Islet precursor cell (in vitro differentiated cells): ENCODE data around the gene LMOD1.
"Not testable (repeated sequence)": the region's sequence is repeated elsewhere in the genome, so short reads cannot be mapped to it uniquely, and the experiment has no call there.

ENCODE experiments used
- DNase-seq: peaks from one replicate; pipeline ENCODE4 v3.0.0-alpha.2; 2018

The LMOD1 gene

DNA sequence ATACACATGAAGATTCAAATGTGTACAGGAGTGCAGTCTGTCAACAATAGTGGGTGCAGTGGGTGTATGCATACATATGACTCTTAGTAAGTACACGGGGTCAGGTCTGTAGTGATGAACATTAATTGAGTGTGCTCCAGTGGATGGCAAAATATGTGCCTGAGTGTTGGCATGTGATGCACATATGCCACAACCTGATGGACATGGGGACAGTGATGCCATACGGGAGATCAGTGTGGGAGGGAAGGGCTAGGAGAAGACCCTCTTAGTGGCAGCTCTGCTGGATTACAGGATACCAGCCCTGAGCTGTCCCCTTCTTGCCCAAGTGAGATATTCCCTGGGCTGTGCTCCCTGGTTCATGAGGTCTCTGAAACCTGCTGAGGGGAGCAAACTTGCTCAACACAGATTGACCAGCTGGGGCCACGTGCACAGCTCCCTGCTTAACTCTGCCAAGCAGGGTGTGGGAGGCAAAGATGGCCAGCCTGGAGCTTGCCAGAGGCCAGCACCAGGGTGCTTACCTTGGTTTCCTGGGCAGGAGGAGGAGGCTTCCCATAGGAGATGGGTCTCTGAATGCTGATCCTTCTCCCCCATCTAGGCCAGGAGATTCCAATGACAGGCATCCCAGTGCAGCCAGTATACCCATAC, 55.4 kb downstream of the LMOD1 start:
- no peak for DNase-seq

DNA sequence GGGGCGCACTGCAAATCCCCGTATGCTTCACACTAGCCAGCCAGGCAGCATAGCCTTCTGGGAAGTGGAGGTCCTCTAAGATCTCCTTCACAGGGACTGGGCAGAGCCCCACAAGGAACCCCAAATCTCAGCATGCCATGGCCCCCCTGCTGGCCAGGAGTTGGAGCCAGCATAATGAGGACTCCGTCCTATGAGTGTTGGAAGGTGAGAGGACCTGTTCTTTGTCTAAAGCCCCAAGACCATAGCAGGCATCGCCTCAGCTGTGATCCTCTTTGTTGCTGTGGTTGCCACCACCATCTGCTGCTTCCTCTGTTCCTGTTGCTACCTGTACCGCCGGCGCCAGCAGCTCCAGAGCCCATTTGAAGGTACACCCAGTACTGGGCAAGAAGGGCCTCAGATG, 56.1 kb downstream of the LMOD1 start:
- DNase-seq, result no peak

DNA sequence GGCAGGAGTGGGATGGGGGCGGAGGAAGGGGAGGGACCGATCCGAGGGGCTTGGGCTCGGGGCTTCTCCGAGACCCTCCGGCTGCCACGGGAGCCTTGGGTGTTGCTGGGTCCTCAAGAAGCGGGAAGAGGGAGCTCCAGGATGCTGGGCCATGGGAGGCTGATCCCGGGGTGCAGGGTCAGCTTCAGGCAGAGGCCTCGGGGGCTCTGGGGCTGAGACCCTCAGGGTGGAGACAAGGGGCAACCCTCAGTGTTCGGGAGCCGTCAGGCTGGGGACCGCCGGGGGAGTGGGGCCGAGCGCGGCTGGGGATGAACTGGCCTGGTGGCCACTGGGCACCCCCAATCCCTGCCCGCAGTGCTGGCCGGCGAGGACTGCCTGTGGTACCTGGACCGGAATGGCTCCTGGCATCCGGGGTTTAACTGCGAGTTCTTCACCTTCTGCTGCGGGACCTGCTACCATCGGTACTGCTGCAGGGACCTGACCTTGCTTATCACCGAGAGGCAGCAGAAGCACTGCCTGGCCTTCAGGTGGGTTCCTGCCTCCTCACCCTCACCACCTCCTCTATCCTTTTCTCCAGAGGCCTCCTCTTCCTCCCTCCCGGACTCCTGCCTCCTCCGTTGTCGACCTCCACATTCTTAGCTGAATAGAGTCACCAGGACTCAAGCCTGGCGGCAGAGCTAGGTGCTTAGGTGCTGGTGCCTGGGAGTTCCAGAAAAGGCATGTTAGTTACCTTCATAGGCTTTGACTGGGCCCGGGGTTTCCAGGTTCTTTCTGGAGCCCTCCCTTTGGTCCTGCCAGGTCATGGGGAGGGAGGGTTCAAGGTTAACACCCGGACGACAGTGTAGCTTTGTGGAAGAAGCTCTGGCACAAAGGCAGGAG, 57.0 kb downstream of the LMOD1 start:
- no peak for DNase-seq

DNA sequence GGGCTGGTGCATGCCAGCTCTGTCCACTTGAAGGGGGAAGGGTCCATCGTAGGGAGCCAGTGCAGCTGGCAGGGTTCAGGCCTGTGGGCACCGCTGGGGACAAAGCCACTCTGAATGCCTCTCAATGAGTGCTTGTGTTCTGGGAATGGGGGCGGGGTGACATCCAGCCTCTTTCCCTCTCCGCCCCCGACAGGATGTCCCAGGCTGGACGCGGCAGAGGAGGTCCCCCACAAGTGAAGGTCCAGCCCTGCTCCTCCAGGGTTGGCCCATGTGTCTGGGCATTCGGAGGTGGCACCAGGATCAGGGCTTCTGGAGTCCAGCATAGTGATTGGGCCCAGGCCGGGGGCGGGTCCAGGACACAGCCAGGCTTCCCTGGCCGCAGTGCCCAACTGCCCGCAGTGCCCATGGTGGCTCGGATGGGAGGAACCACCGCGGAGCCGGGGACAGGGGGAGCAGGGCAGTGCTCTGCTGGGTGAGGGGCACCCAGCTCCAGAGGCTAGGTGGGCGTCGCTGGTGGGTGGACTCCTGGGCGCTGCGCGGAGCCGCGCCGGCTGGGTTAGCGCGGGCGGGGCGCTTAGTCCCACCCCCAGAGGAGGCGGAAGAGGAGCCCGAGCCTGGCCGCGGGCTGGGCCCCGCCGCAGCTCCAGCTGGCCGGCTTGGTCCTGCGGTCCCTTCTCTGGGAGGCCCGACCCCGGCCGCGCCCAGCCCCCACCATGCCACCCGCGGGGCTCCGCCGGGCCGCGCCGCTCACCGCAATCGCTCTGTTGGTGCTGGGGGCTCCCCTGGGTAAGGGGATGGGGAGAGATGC, 57.9 kb downstream of the LMOD1 start, which contains the start of gene SHISA4:
SHISA4 (plus strand) TSS at position 617 of the 808 bp plus-strand sequence; CDS start at position 714, 97 bp downstream.
- peak; percentile 78 for DNase-seq

DNA sequence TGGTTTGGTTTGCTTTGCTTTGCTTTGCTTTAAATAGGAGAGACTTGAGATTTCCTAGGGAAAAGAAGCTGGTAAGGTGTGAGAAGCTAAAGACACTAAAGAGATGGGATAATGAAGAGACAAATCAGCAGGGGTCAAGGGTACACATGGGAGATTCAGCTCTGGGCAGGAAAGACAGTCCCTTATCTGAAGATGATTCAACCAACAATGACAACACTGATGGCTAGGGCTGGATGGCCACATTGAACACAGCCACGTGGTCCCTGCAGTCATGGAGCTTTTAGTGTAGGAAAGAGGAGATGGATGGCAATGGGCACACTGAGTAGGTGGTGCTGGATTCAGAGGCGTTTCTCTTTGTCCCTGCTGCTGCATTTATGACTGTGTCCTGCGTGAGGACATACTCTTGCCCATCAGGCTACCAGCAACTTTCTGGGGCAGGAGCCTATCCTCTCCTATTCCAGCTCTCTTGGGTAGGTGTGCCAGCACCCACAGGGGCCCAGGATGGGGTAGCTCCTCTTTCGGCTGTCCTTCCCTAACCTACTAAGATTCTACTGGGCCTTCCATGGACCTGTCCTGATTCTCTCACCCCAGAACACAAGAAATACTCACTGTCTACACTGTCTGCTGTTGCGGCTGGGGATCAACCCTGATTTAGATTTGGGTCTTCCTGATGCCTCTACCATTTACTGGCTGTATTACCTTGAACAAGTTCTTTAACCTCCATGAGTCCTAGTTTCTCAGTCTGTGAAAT, 59.1 kb downstream of the LMOD1 start:
- no peak for DNase-seq

DNA sequence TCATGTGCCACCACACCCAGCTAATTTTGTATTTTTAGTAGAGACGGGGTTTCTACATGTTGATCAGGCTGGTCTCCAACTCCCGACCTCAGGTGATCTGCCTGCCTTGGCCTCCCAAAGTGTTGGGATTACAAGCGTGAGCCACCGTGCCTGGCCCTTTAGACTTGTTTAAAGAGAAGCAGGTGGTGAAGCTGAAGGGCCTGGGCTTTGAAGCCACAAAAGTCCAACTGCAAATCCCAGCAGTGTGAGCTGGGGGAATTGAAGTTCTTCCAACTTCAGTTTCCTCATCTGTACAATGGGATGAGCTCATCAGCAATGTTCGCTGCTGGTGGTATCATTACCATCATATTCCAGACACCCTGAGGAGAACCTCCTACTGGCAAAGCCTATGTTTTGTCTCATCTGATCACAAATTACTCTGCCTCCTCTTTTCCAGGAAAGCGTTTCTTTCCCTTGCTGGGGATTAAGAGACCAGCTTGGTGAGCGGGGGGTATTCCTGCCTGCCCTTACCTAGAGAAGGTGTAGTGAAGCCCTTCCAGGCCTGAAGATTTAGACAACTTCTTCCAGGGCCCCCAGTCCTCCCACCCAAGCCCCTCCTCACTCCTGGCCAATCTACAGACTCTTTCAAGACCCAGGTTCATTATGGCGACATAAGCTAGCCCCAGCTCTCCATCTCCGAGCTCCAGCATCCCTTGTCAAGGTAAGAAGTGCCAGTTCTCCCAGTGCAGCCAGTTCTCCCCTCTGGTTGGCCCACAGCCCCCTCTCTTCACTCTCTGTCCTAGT, 60.1 kb downstream of the LMOD1 start:
- DNase-seq, result peak; percentile 47

DNA sequence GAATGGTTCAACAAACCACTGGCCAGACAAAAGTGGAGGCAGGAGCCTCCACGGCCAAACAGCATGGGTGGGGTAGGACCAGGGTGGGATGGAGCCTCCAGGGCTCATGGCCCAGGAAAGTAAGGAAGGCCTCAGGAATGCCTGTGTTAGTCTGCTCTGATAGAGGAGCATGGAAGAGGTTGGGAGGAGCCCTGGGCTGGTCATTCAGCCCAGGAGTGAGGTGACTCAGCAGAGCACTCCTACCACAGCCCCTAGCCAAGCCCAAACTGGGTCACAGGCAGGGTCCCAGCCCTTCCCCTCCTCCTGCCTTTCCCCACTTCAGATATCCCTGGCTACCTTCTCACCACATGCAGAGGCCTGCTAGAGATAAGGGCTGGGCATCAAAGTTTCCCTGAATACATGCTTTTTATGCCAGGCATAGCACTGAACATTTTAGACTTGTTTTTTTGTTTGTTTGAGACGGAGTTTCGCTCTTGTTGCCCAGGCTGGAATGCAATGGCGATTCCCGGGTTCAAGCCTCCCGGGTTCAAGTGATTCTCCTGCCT, 60.7 kb downstream of the LMOD1 start:
- peak; percentile 93 for DNase-seq

DNA sequence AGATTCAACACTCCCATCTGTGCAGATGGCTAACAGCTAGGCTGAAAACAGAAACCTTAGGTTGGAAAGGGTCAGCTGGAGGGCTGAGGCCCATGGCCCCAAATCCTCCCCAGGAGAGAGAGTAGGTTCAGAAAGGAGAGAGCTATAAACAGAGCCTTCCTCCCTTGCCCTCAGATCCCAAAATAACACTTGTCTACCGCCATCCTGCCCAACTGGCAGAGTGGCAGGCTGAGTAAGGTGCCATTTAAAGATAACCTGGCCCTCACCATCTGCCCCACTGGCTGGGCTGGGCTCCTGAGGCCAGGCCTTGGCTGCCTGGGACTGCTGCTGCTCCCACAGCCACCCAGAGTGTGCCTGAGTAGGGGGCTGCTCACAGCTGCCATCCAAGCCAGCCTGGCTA, 61.9 kb downstream of the LMOD1 start:
- no peak for DNase-seq

DNA sequence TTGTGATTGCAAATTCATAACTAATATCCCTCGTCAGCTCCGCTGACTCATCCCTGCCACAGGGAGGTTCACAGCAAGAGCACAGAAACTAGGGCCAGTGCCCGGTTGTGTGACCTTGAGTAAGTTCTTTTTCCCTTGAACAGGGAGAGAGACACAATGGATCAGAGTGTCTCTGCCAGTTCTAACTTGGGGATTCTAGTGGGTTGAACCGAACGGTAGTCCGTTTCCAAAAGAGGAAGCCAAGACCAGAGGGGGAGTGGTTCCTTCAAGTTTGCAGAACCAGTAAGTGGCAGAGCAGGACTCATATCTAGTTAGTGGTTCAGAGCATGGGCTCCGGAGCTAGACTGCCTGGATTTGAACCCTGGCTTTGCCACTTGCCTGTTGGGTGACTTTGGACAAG, 62.6 kb downstream of the LMOD1 start:
- DNase-seq, result peak; percentile 32

DNA sequence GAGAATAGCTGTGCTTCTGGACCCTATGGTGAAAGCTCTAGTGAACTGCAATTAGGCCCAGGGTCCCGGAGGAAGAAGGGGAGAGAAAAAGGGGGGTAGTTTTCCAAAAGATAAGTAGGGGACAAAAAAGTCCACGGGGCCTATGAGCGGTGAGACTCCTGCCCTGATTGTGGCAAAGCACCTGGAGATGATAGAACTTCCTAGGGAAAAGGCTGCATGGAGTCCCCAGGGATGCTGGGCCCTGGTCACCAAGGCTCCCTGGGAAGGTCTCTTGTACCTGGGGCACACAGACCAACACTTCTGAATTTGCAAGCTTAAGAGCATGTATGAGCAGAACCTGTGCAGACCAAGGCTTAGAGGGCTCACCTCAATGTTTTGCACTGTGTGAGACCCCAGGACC, 63.1 kb downstream of the LMOD1 start:
- DNase-seq, result peak; percentile 26

DNA sequence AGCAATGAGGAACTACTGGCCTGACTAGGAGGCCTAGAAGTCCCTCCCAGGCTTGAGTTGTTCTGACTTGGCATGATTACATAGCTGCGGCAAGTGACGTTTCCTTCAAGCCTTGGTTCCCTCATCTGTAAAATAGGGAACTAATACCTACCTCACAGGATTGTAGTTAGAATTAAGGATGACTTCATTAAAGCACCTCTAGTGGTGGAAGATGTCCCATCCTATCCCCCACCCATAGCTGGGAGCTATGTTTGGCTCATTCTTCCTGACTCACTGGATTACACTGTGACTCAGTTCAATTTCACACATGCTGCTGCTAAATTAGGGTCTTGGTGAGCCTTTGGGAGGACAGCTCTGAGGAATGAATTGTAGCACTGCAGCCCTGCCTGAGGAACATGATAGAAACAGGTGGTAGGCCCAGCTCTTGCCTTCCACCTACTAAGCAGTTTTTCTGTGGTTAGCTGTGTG, 63.6 kb downstream of the LMOD1 start:
- DNase-seq, result peak; percentile 73

DNA sequence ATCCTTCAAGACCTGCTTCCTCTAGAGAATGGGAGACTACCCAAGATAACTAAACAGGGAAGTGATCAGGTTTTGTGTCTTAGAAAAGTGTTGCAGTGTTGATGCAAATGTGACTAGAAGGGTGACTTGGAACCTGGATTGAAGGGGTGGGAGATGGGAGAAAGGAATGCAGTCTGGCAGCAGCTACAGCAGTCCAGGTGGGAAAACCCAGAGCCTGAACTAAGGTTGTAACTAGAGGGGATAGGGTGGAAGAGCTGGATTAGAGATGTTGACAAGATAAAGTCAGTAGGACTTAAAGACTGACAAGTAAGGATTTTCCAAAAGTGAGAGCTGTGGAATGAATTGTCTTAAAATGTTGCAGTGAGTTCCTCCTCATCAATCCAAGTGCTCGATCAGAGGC, 64.7 kb downstream of the LMOD1 start:
- peak; percentile 73 for DNase-seq

DNA sequence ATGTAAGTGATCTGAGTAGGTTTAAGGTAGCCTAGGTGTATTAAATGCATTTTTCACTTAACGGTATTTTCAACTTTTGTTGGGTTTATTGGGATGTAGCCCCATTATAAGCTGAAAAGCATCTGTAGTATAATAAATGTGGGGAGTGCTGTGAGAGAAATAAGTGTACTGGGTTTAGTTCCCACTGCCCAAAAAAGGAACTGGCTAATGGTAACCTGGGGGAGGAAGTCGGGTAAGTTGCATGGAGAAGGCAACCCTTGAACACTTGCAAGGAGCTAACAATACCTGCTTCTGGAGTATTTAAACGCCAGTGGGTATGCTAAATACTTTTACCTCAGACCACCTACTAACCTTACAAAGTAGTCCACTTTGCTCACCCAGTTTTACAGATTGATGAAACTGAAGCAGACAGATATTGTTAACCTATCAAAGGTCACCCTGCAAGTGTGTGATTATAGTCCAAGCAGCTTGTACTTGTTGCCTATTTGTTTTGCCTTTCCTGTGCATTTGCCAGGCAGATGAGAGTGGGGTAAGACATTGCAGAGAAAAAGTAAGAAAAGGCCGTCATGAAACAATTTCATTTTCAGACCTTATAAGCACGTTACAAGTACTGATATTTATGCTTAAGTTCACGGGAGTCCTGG, 65.3 kb downstream of the LMOD1 start:
- DNase-seq, result no peak

DNA sequence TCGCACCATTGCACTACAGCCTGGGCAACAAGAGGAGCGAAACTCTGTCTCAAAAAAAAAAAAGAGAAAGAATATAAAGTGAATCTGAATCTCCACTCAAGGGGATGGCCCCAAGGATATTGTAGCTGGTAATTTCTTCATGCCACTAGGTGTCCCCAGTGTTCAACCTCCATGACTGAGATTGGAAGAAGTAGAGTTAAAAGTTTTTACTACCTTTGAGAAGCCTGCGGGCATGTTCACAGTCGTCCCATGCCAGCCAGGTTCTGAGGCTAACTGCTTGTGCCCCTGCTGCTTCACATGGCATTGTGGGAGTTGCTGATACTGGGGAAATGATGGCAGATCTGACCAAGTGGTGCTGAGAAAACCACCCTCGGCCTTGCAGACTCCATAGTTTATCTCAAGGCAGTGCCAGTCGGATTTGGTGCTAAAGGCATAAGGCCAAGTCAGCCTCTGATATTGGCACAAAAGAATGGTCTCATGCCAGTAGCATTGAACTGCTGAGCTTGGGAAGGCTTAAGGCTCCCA, 68.4 kb downstream of the LMOD1 start:
- no peak for DNase-seq

DNA sequence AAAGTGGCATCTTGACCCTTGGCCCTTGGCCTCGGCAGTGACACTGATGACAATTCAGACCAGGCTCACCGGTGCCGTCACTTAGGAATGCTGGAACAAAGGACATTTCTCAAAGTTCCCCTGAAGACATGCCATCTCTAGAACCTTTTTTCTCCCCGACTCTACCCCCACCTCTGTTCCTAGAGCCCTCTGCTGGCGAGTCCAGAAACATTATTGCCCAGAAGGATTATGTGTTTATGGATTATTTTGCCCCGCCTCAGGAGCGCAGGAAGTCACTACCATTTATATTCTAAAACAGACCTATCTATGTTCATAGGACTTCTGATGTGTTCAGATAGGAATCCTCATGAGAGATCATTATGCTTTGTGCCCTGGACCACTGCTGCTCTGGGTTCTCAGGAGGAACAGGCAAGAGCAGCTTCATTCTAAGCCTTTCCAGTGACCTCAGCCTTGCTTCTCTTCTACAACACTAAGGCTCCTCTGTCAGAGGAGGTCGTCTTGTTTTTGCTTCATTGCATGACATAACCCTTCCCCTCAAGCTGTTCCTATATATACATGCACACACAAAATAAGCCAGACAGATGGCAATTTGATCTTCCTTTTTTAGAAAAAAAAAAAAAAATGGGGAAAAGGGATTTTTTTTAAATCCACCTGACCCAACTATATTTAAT, 70.1 kb downstream of the LMOD1 start:
- DNase-seq, result no peak

DNA sequence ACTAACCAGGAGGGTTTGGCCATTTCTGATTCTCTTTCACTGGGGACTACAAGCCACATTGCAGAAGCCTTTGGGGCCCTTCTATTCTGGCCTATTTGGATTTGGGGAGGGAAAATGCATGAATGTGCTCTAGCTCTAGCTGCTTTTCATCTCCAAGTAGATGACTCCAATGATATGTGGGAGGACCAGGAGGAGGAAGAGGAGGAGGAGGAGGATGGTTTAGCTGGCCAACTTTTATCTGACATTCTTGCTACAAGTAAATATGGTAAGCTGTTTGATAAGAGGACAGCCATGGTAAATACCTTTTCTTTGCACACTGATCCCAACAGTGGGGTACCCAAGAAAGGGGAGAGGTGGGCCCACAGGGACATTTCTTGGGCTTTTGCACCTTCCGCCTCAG, 71.7 kb downstream of the LMOD1 start:
- DNase-seq, result no peak

DNA sequence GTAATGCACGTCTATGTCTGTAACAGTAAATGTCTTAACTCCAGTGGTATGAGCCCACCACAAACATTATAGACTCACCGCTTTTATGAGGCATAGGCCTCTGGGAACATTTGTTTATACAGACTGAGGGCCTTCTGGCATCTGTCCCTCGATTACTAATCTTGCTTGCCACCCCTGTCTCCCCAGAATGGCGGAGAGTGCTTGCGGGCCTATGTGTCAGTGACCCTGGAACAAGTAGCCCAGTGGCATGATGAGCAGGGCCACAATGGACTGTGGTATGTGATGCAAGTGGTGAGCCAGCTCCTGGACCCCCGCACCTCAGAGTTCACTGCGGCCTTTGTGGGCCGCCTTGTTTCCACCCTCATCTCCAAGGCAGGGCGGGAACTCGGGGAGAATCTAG, 76.0 kb downstream of the LMOD1 start:
- DNase-seq, result no peak

DNA sequence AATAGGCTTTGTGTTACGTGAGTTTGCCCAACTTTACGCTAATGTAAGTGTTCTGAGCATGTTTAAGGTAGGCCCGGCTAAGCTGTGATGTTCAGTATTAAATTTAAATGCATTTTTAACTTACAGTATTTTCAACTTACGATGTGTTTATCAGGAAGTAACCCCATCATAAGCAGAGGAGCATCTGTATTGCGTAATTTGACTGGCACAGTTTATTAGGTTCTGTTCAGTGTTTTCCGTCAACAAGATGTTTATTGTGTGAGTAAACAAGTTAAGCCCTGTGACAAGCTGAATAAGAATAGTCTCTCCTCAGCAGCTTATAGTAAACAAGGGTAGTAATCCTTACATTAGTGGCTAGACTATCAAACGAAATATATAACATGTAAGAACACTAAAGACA, 84.9 kb downstream of the LMOD1 start:
- DNase-seq, result no peak

DNA sequence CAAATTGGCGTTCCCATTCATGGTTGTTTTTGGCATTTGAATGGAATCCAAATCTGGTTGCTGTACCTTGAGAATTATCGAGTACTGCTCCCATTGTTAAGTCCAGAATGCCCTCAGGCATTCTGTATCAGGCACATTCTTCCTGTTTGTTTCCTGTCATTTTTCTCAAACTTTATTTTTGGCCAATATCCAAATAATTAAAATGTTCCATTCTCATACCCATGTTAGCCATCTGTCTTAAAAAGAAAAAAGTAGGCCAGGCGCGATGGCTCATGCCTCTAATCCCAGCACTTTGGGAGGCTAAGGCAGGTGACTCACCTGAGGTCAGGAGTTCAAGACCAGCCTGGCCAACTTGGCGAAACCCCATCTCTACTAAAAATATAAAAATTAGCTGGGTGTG, 86.9 kb downstream of the LMOD1 start:
- no peak for DNase-seq

DNA sequence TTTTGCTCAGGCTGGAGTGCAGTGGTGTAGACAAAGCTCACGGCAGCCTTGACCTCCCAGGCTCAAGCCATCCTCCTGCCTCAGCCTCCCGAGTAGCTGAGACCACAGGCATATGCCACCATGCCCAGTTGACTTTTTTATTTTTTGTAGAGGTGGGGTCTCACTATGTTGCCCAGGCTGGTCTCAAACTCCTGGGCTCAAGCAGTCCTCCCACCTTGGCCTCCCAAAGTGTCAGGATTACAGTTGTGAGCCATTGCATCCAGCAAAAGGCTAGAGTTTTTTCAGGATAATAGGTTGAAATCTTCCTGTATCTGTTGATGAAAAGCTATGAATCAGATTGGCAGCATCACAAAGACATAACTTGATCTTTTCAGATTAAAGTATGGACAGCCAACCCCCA, 89.6 kb downstream of the LMOD1 start:
- not testable (repeated sequence) for DNase-seq
